HFFc6 (cell line): ENCODE measurements around the gene PAQR4. TPM values are rescaled to one million over a fixed set of nuclear protein-coding genes. Genes with fewer than 3 reads are reported as not detected.

Source experiments
- DNase-seq: peaks from one replicate; pipeline ENCODE4 v3.0.0-alpha.2; 2018
- H3K27ac Mint-ChIP-seq: 2 replicates; pipeline ENCODE4 v1.8.0; 2020; ENCODE audit warnings: mild to moderate bottlenecking, mixed read lengths
- H3K27me3 Mint-ChIP-seq: 2 replicates; pipeline ENCODE4 v1.8.0; 2021; ENCODE audit warnings: mild to moderate bottlenecking, moderate library complexity, mixed read lengths; ENCODE audit not compliant: insufficient read depth
- H3K36me3 Mint-ChIP-seq: 2 replicates; pipeline ENCODE4 v1.8.0; 2021; ENCODE audit warnings: low read depth, mixed read lengths
- H3K4me1 Mint-ChIP-seq: 2 replicates; pipeline ENCODE4 v1.8.0; 2020; ENCODE audit warnings: low read depth, mixed read lengths
- H3K4me3 Mint-ChIP-seq: 2 replicates; pipeline ENCODE4 v1.8.0; 2020; ENCODE audit warnings: mild to moderate bottlenecking, moderate library complexity, mixed read lengths
- H3K9me3 Mint-ChIP-seq: 2 replicates; pipeline ENCODE4 v1.8.0; 2020; ENCODE audit warnings: mild to moderate bottlenecking, mixed read lengths
- CTCF ChIP-seq: fragments of 200-600 bp; sonication (generic); IDR thresholded peaks from 2 replicates; pipeline ENCODE4 v1.5.0; 2021; ENCODE audit warnings: antibody characterized with exemption, mild to moderate bottlenecking
- long read RNA-seq: library from polyadenylated mRNA; unstranded; transcript quantifications from one replicate; pipeline ENCODE4 v2.0.0, GENCODE V29; 2019
- total RNA-seq, 6 experiments: library from RNA; stranded (reverse); fragmentation: NEBNext Ultra II Directional; extraction: Animal tissue kit (Norgen Biotek cat#: 25700); gene quantifications; 2 replicates in 1 of 6; 3 replicates in 5 of 6; pipeline ENCODE4 v1.2.3, GENCODE V29; 2021

PAQR4 gene
- total RNA-seq = 10 to 100 TPM in 5 of 6 experiments, 1 to 10 TPM in 1; 5.7 to 16.5 (median 13.7) TPM
- long read RNA-seq, partial matches to known transcripts = 0 of 1 reads
- long read RNA-seq, other reads (novel, unspliced or antisense) = 1 of 1 reads

- peaks cover 8% of the 10 kb centered on the region; the same call in 1 of the 2 replicates for H3K4me1 Mint-ChIP-seq
- 0 out of 2 replicates have a peak, but pooled peaks cover 6% of the 10 kb centered on the region for H3K9me3 Mint-ChIP-seq
- no peaks in the 10 kb centered on the region for H3K36me3 Mint-ChIP-seq
- H3K27ac Mint-ChIP-seq = no peak within 1 kb of the TSS
- TF ChIP-seq CTCF = no peak
- H3K27me3 Mint-ChIP-seq = peaks cover 20% of the 10 kb centered on the region
- peak within 1 kb of the TSS; percentile 73 for H3K4me3 Mint-ChIP-seq
- DNase-seq = peak; percentile 72
Measured at GRCh38 chr16:2968738-2969544, at the start of gene PAQR4. Gene PAQR4 (plus strand): TSS chr16:2969348. CDS start chr16:2969675, 327 bp downstream.

- Mint-ChIP-seq H3K4me3 (no peak overlapping the region), H3K36me3 (peaks cover 7% of the 10 kb centered on the region), H3K27me3 (peaks cover 1% of the 10 kb centered on the region; the same call in 1 of the 2 replicates), H3K4me1 (peaks cover 22% of the 10 kb centered on the region), H3K27ac (peak overlapping the region; percentile 76), H3K9me3 (no peaks in the 10 kb centered on the region)
- peak; percentile 49 for DNase-seq
- TF ChIP-seq CTCF = peak; percentile 97
Measured at GRCh38 chr16:2919511-2920255, 49.5 kb upstream of the PAQR4 start.

- no peak for DNase-seq
- Mint-ChIP-seq H3K9me3 (no peaks in the 10 kb centered on the region), H3K27ac (no peak overlapping the region), H3K27me3 (peaks cover 4% of the 10 kb centered on the region), H3K36me3 (peaks cover 7% of the 10 kb centered on the region), H3K4me1 (peaks cover 26% of the 10 kb centered on the region), H3K4me3 (no peak overlapping the region)
- no peak for TF ChIP-seq CTCF
Measured at GRCh38 chr16:2923481-2923880, 45.7 kb upstream of the PAQR4 start.

GRCh38 chr16:2924901-2925755, 44.0 kb upstream of the PAQR4 start:
- no peak for TF ChIP-seq CTCF
- H3K9me3 Mint-ChIP-seq = no peaks in the 10 kb centered on the region
- H3K4me3 Mint-ChIP-seq = no peak overlapping the region
- H3K36me3 Mint-ChIP-seq = no peaks in the 10 kb centered on the region; the same call in 1 of the 2 replicates
- no peak overlapping the region for H3K27ac Mint-ChIP-seq
- H3K27me3 Mint-ChIP-seq = peaks cover 3% of the 10 kb centered on the region; the same call in 1 of the 2 replicates
- peaks cover 18% of the 10 kb centered on the region for H3K4me1 Mint-ChIP-seq
- DNase-seq = no peak
